ENCODE measurements around the gene SPINT3.
"Not testable (repeated sequence)": the region's sequence is repeated elsewhere in the genome, so short reads cannot be mapped to it uniquely, and the experiment has no call there.

GRCh38 chr20:45477530-45478148 is 37.8 kb downstream of the SPINT3 start:
- not testable (repeated sequence) for TF ChIP-seq POLR2A, CTCF (IDR thresholded peaks at IDR 0.05)
